Measurements from ENCODE around the gene TMEM120B.

TMEM120B gene

DNA sequence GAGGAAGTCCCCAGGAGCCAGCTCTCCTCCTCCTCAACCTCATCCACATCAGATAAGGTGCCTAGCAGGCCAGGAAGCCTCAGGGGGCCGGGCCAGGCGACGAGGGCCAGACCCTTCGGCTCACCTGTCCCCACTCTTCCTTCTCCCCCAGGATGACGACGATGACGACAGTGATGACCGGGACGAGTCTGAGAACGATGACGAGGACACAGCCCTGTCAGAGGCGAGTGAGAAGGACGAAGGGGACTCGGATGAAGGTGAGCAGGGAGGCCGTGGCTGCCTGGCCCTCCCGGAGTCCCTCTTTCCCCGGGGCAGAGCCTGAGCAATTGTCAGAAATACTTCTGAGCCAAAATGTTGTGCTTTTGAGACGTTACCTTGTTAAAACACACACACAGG is 105.1 kb downstream of the TMEM120B start:
- TF ChIP-seq, protein P1, sequence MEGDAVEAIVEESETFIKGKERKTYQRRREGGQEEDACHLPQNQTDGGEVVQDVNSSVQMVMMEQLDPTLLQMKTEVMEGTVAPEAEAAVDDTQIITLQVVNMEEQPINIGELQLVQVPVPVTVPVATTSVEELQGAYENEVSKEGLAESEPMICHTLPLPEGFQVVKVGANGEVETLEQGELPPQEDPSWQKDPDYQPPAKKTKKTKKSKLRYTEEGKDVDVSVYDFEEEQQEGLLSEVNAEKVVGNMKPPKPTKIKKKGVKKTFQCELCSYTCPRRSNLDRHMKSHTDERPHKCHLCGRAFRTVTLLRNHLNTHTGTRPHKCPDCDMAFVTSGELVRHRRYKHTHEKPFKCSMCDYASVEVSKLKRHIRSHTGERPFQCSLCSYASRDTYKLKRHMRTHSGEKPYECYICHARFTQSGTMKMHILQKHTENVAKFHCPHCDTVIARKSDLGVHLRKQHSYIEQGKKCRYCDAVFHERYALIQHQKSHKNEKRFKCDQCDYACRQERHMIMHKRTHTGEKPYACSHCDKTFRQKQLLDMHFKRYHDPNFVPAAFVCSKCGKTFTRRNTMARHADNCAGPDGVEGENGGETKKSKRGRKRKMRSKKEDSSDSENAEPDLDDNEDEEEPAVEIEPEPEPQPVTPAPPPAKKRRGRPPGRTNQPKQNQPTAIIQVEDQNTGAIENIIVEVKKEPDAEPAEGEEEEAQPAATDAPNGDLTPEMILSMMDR (IDR thresholded peaks at IDR 0.05; ENCODE audit: low read depth, low read length, missing control alignments) = no peak
- DNase-seq (ENCODE audit: extremely low read depth, low read depth) = no peak
- H3K4me3 ChIP-seq (replicated peaks; ENCODE audit: low read depth, low read length) = no peak overlapping the region

DNA sequence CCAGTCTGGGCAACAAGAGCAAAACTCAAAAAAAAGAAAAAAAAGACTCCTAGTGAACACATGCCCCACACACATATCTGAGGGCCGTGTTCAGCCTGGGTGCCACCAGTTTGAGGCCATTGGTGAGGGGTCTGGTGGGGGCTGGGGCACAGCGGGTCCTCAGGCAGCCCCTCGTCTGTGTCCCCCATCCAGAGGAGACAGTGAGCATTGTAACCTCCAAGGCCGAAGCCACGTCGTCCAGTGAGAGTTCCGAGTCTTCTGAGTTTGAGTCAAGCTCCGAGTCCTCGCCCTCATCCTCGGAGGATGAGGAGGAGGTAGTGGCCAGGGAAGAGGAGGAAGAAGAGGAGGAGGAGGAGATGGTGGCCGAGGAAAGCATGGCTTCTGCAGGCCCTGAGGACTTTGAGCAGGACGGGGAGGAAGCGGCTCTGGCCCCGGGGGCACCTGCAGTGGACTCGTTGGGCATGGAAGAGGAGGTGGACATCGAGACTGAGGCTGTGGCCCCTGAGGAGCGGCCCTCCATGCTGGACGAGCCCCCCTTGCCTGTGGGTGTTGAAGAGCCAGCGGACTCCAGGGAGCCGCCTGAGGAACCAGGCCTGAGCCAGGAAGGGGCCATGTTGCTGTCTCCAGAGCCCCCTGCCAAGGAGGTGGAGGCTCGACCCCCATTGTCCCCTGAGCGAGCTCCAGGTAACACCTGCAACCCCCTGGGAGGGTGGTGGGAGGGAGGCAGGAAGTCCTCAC is 106.8 kb downstream of the TMEM120B start:
- H3K4me3 ChIP-seq (replicated peaks; ENCODE audit: low read depth, low read length) = no peak overlapping the region
- TF ChIP-seq, protein P1 (IDR thresholded peaks at IDR 0.05; ENCODE audit: low read depth, low read length, missing control alignments) = no peak
- no peak for DNase-seq (ENCODE audit: extremely low read depth, low read depth)

DNA sequence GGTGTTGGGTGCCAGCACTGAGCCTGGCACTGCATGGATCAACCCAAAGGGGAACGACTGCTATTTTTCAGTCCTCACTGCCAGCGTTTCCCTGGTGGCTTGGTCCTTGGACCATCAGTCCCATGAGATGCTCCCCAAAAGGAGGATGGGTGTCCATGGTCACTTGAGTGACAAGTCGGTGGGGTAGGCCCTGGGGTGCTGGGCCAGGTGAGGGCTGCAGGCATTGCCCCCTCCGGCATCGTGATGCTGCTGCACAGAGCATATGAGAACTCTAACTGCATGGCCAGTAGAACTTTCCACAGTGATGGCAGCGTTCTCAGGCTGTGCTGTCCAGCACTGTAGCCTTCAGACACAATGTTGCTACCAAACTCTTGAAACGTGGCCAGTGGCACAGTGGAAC is 107.5 kb downstream of the TMEM120B start:
- no peak overlapping the region for H3K4me3 ChIP-seq (replicated peaks; ENCODE audit: low read depth, low read length)
- DNase-seq (ENCODE audit: extremely low read depth, low read depth) = no peak
- TF ChIP-seq, protein P1 (IDR thresholded peaks at IDR 0.05; ENCODE audit: low read depth, low read length, missing control alignments) = no peak

DNA sequence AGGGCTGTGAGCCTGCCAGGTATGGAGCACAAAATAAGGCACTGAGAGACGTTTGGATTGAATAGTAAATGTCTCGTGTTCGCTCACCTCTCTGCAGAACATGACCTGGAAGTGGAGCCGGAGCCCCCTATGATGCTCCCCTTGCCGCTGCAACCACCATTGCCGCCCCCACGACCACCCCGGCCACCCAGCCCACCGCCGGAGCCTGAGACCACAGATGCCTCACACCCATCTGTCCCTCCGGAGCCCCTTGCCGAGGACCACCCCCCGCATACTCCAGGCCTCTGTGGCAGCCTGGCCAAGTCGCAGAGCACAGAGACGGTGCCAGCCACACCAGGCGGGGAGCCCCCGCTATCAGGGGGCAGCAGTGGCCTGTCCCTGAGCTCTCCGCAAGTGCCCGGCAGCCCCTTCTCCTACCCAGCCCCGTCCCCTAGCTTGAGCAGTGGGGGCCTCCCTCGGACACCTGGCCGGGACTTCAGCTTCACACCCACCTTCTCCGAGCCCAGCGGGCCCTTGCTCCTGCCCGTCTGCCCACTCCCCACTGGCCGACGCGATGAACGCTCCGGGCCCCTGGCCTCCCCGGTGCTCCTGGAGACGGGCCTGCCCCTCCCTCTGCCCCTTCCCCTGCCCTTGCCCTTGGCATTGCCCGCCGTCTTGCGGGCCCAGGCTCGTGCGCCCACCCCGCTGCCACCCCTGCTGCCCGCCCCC is 110.0 kb downstream of the TMEM120B start:
- TF ChIP-seq, protein P1 (IDR thresholded peaks at IDR 0.05; ENCODE audit: low read depth, low read length, missing control alignments) = no peak
- no peak for DNase-seq (ENCODE audit: extremely low read depth, low read depth)
- H3K4me3 ChIP-seq (replicated peaks; ENCODE audit: low read depth, low read length) = no peak overlapping the region

DNA sequence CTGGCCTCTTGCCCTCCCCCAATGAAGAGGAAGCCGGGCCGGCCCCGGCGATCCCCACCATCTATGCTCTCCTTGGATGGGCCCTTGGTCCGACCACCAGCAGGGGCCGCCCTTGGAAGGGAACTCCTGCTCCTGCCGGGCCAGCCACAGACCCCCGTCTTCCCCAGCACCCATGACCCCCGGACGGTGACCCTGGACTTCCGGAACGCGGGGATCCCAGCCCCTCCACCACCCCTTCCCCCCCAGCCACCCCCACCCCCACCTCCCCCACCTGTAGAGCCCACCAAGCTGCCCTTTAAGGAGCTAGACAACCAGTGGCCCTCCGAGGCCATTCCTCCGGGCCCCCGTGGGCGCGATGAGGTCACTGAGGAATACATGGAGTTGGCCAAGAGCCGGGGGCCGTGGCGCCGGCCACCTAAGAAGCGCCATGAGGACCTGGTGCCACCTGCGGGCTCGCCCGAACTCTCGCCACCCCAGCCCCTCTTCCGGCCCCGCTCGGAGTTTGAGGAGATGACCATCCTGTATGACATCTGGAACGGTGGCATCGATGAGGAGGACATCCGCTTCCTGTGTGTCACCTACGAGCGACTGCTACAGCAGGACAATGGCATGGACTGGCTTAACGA is 110.7 kb downstream of the TMEM120B start:
- H3K4me3 ChIP-seq (replicated peaks; ENCODE audit: low read depth, low read length) = no peak overlapping the region
- TF ChIP-seq, protein P1 (IDR thresholded peaks at IDR 0.05; ENCODE audit: low read depth, low read length, missing control alignments) = no peak
- no peak for DNase-seq (ENCODE audit: extremely low read depth, low read depth)

DNA sequence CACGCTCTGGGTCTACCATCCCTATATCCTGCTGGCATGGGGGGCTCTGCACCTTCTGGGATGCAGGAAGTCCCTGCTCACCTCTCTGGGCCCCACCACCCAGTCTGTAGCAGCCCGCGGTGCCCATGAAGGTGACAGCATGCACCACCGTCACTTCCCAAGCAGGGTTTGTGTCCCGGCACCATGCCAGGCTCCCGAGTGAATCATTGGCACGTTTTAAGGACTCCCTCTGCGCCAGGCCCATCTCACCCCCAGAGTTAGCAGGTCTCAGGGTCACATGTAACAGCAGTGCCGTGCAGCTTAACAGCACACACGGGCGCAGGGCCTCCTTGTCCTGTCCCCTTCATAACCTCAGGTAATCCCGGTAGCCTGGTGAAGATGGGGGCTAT is 111.2 kb downstream of the TMEM120B start:
- DNase-seq (ENCODE audit: extremely low read depth, low read depth) = no peak
- TF ChIP-seq, protein P1 (IDR thresholded peaks at IDR 0.05; ENCODE audit: low read depth, low read length, missing control alignments) = no peak
- H3K4me3 ChIP-seq (replicated peaks; ENCODE audit: low read depth, low read length) = no peak overlapping the region

All from HFF-Myc (cell line).